ENCODE data around the gene MRM3. TPM values are rescaled to one million over a fixed set of nuclear protein-coding genes. Genes with fewer than 3 reads are reported as not detected.
"Not testable (repeated sequence)": the region's sequence is repeated elsewhere in the genome, so short reads cannot be mapped to it uniquely, and the experiment has no call there.

Gene MRM3
- total and polyA plus RNA-seq, 2 experiments from 2014 or later, result 17.7 to 23.4 TPM

DNA sequence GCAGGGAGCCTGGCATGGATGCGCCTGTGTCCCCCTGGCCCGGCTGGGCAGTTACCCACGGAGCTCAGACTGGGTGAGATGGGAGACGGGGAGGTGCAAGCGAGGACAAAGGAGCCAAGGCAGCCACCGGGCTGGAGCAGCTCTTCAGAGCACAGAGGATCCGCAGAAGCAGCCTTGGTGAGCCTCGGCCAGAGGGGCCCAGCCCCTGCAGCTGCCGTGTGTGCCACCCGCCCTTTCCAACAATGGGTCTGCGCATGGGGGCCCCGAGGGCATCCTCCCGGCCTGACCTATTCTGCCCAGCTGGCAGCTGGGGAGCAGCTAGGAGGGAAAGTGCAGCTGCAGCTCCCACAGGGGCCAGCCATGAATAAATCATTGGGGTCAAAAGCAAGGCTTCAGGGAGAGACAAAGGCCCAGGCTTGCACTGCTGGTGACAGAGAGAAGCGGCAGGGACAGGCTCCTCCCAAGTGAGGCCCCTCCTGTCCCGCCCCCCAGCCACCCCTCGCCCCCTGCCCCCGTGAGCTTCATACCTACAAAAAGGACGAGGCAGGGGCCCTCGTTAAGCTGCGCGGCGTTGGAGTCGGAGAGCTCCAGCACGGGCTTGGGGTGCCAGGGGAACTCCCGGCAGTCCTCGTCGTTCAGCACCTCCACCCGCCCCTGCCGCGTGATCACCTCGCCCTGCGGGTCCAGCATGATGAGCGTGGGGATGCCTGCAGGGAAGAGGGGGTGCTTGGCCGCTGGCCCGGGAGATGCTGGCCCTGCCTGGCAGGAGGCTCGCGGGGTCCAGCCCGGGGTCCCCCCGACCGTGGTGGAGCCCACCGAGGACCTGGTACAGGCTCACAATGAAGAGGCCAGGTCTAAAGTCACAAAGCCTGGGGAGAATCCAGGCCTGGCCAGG is 22.6 kb downstream of the MRM3 start:
- H3K36me3 ChIP-seq (ENCODE audit: insufficient read depth), result no peaks in the 10 kb centered on the region; the same call in 1 of the 2 replicates
- H2AFZ ChIP-seq, result no peak overlapping the region
- H3K4me1 Mint-ChIP-seq, result peaks cover 6% of the 10 kb centered on the region; the same call in 2 of the 3 replicates
- peak; percentile 27 for ATAC-seq
- no peak overlapping the region for H3K4me3 ChIP-seq
- H3K27ac ChIP-seq (ENCODE audit: low read depth), result peak overlapping the region; percentile 55; the same call in 1 of the 2 replicates
- H3K27me3 Mint-ChIP-seq (ENCODE audit: insufficient read depth, low read depth, poor library complexity), result peaks cover 24% of the 10 kb centered on the region
- no peak overlapping the region for H3K4me3 Mint-ChIP-seq
- TF ChIP-seq, protein P1, sequence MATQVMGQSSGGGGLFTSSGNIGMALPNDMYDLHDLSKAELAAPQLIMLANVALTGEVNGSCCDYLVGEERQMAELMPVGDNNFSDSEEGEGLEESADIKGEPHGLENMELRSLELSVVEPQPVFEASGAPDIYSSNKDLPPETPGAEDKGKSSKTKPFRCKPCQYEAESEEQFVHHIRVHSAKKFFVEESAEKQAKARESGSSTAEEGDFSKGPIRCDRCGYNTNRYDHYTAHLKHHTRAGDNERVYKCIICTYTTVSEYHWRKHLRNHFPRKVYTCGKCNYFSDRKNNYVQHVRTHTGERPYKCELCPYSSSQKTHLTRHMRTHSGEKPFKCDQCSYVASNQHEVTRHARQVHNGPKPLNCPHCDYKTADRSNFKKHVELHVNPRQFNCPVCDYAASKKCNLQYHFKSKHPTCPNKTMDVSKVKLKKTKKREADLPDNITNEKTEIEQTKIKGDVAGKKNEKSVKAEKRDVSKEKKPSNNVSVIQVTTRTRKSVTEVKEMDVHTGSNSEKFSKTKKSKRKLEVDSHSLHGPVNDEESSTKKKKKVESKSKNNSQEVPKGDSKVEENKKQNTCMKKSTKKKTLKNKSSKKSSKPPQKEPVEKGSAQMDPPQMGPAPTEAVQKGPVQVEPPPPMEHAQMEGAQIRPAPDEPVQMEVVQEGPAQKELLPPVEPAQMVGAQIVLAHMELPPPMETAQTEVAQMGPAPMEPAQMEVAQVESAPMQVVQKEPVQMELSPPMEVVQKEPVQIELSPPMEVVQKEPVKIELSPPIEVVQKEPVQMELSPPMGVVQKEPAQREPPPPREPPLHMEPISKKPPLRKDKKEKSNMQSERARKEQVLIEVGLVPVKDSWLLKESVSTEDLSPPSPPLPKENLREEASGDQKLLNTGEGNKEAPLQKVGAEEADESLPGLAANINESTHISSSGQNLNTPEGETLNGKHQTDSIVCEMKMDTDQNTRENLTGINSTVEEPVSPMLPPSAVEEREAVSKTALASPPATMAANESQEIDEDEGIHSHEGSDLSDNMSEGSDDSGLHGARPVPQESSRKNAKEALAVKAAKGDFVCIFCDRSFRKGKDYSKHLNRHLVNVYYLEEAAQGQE (IDR thresholded peaks at IDR 0.05; ENCODE audit: unreplicated experiment), result no peak
- H3K27me3 ChIP-seq (ENCODE audit: insufficient read depth), result no peaks in the 10 kb centered on the region
- H3K9me3 Mint-ChIP-seq, result no peaks in the 10 kb centered on the region; the same call in 2 of the 3 replicates
- peak; percentile 30 for DNase-seq (ENCODE audit: low spot score)
- peaks cover 24% of the 10 kb centered on the region for H3K36me3 Mint-ChIP-seq (ENCODE audit: low read depth)
- H3K79me2 ChIP-seq (replicated peaks; ENCODE audit: insufficient read depth), result no peaks in the 10 kb centered on the region
- no peaks in the 10 kb centered on the region for H3F3A ChIP-seq (replicated peaks; ENCODE audit: low read depth)
- H3K27ac Mint-ChIP-seq, result peak overlapping the region; percentile 59; the same call in 1 of the 2 replicates
- no peaks in the 10 kb centered on the region for H3K9me2 ChIP-seq (ENCODE audit: insufficient read depth)
- no peak overlapping the region for H3K4me2 ChIP-seq
- H4K20me1 ChIP-seq (replicated peaks; ENCODE audit: insufficient read depth), result peaks cover 8% of the 10 kb centered on the region; the same call in 1 of the 2 replicates
- H3K4me1 ChIP-seq (ENCODE audit: insufficient read depth), result no peaks in the 10 kb centered on the region

DNA sequence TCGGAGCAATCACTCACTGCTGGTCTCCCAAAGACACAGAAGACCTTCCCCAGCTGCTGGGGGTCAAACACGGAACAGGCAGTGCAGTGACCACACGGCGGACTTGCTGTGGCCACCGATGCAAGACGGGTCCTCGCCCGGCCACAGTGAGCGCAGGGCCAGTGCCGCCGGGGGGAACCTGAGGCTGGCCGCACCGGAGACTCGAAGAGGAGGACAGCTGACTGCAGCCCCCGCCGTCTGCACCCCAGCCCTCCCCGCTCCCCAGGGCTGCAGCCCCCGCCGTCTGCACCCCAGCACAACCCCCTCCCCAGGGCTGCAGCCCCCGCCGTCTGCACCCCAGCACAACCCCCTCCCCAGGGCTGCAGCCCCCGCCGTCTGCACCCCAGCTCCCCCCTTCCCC is 23.7 kb downstream of the MRM3 start:
- not testable (repeated sequence) for H3K27ac Mint-ChIP-seq; H4K20me1 ChIP-seq (replicated peaks; ENCODE audit: insufficient read depth); H3F3A ChIP-seq (replicated peaks; ENCODE audit: low read depth); H3K79me2 ChIP-seq (replicated peaks; ENCODE audit: insufficient read depth); H3K36me3 ChIP-seq (ENCODE audit: insufficient read depth); H3K27ac ChIP-seq (ENCODE audit: low read depth); H3K9me3 Mint-ChIP-seq; H2AFZ ChIP-seq; H3K9me2 ChIP-seq (ENCODE audit: insufficient read depth); H3K4me1 Mint-ChIP-seq; H3K4me3 ChIP-seq; ATAC-seq; H3K4me1 ChIP-seq (ENCODE audit: insufficient read depth); H3K4me2 ChIP-seq; H3K4me3 Mint-ChIP-seq; DNase-seq (ENCODE audit: low spot score); H3K27me3 ChIP-seq (ENCODE audit: insufficient read depth)
- Mint-ChIP-seq H3K36me3 (ENCODE audit: low read depth) (peaks cover 29% of the 10 kb centered on the region), H3K27me3 (ENCODE audit: insufficient read depth, low read depth, poor library complexity) (peaks cover 28% of the 10 kb centered on the region)

- no peak overlapping the region for H3K4me3 ChIP-seq
- H3K9me2 ChIP-seq (ENCODE audit: insufficient read depth), result no peaks in the 10 kb centered on the region
- Mint-ChIP-seq H3K9me3 (no peaks in the 10 kb centered on the region; the same call in 1 of the 3 replicates), H3K27me3 (ENCODE audit: insufficient read depth, low read depth, poor library complexity) (peaks cover 25% of the 10 kb centered on the region), H3K4me1 (peaks cover 6% of the 10 kb centered on the region; the same call in 2 of the 3 replicates), H3K27ac (no peak overlapping the region), H3K4me3 (no peak overlapping the region), H3K36me3 (ENCODE audit: low read depth) (peaks cover 28% of the 10 kb centered on the region)
- no peak overlapping the region for H3K4me2 ChIP-seq
- H4K20me1 ChIP-seq (replicated peaks; ENCODE audit: insufficient read depth), result peaks cover 8% of the 10 kb centered on the region; the same call in 1 of the 2 replicates
- H3F3A ChIP-seq (replicated peaks; ENCODE audit: low read depth), result no peaks in the 10 kb centered on the region
- H3K36me3 ChIP-seq (ENCODE audit: insufficient read depth), result no peaks in the 10 kb centered on the region; the same call in 1 of the 2 replicates
- no peaks in the 10 kb centered on the region for H3K4me1 ChIP-seq (ENCODE audit: insufficient read depth)
- ATAC-seq, result no peak
- no peaks in the 10 kb centered on the region for H3K27me3 ChIP-seq (ENCODE audit: insufficient read depth)
- no peak overlapping the region for H2AFZ ChIP-seq
- H3K79me2 ChIP-seq (replicated peaks; ENCODE audit: insufficient read depth), result no peaks in the 10 kb centered on the region
- no peak for DNase-seq (ENCODE audit: low spot score)
- H3K27ac ChIP-seq (ENCODE audit: low read depth), result no peak overlapping the region
- TF ChIP-seq ZNF114 (CRISPR knock-in tag; IDR thresholded peaks at IDR 0.05) (no peak), STAT1 (IDR thresholded peaks at IDR 0.05; ENCODE audit: unreplicated experiment) (no peak), ZNF331 (CRISPR knock-in tag; IDR thresholded peaks at IDR 0.05; ENCODE audit: low read depth) (no peak), CREB1 (CRISPR knock-in tag; IDR thresholded peaks at IDR 0.05; ENCODE audit: low read depth) (no peak)
Observed at GRCh38 chr17:806346-806745, 24.2 kb downstream of the MRM3 start.
